Suprapubic skin (tissue), 4 donors: ENCODE measurements around the gene EML4. TPM values are rescaled to one million over a fixed set of nuclear protein-coding genes. Genes with fewer than 3 reads are reported as not detected.

Experiments used
- DNase-seq, 2 donors: peaks; one replicate each; pipeline ENCODE4 v3.0.0-alpha.2; 2019; ENCODE audit warnings: low spot score in 2 of 2
- H3K27ac ChIP-seq: fragments of 200-600 bp; sonication (generic); one replicate; pipeline ENCODE4 v1.5.1; 2019
- H3K27me3 ChIP-seq: fragments of 200-600 bp; sonication (generic); one replicate; pipeline ENCODE4 v1.5.1; 2019
- H3K36me3 ChIP-seq: fragments of 200-600 bp; sonication (generic); one replicate; pipeline ENCODE4 v1.5.1; 2019
- H3K4me1 ChIP-seq: fragments of 200-600 bp; sonication (generic); one replicate; pipeline ENCODE4 v1.5.1; 2019
- H3K4me3 ChIP-seq: fragments of 200-600 bp; sonication (generic); one replicate; pipeline ENCODE4 v1.5.1; 2019; ENCODE audit warnings: mild to moderate bottlenecking
- H3K9me3 ChIP-seq: fragments of 200-600 bp; sonication (generic); one replicate; pipeline ENCODE4 v1.5.1; 2019
- EP300 ChIP-seq: sonication (generic); formaldehyde crosslinking; IDR thresholded peaks from one replicate; pipeline ENCODE4 v1.6.1; 2017; ENCODE audit warnings: antibody characterized with exemption
- POLR2A ChIP-seq, 2 donors: fragments of 450-650 bp; IDR thresholded peaks; one replicate each; pipeline ENCODE4 v1.6.1; 2017; ENCODE audit warnings: antibody characterized with exemption in 2 of 2, mild to moderate bottlenecking in 2 of 2, moderate library complexity in 2 of 2
- POLR2AphosphoS5 ChIP-seq, 3 donors: sonication (generic); formaldehyde crosslinking; IDR thresholded peaks; one replicate each; pipeline ENCODE4 v1.6.1; 2017; ENCODE audit warnings: antibody characterized with exemption in 3 of 3
- WGBS: methylation state at CpG from one replicate; pipeline ENCODE4 v1.1.5; 2018; 5-methylcytosine and 5-hydroxymethylcytosine counted together
- total RNA-seq, 4 donors: library from RNA; depleted of rRNA; stranded (reverse); fragments of >200 nt; gene quantifications; one replicate each; pipeline ENCODE4 v1.1.0, GENCODE V29; 2016
- TF ChIP-seq, protein P1 (sequence below), 2 donors: fragments of 200-600 bp in 1 of 2; fragments of 450-650 bp in 1 of 2; sonication (generic) in 1 of 2; IDR thresholded peaks; one replicate each; pipeline ENCODE4 v1.5.1; 2016 to 2019; ENCODE audit warnings: antibody characterized with exemption in 2 of 2, mild to moderate bottlenecking in 1 of 2, moderate library complexity in 1 of 2

EML4 gene
- total RNA-seq, 4 donors from 2014 or later, result 38.9 to 67.1 (median 43.3) TPM

DNA sequence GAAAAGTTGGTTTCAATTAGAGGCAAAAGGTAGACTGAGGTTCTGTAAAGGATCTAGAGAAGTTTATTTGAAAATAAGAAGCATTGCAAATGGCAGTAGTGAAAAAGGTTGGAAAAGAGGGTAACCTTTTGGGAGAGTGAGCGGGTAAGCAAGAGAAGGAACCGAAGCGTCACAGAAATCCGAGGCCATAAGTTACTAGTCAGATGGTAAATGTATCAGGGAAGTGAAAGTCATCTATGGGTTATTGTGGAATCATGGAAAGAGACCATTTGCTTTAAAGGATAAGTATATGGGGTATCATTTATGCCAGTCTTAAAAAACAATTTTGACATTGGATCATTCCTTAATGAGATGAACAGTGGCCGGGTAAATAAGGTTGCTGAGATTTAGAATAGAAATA is 30.5 kb downstream of the EML4 start:
- no peaks in the 10 kb centered on the region for H3K9me3 ChIP-seq
- no peaks in the 10 kb centered on the region for H3K36me3 ChIP-seq
- no peaks in the 10 kb centered on the region for H3K27me3 ChIP-seq
- WGBS, result 93% methylated on average over 5 of the region's 5 CpGs
- H3K4me3 ChIP-seq, result no peak overlapping the region
- H3K4me1 ChIP-seq, result peaks cover 25% of the 10 kb centered on the region
- no peak for DNase-seq
- H3K27ac ChIP-seq, result no peak overlapping the region
- TF ChIP-seq, protein P1, sequence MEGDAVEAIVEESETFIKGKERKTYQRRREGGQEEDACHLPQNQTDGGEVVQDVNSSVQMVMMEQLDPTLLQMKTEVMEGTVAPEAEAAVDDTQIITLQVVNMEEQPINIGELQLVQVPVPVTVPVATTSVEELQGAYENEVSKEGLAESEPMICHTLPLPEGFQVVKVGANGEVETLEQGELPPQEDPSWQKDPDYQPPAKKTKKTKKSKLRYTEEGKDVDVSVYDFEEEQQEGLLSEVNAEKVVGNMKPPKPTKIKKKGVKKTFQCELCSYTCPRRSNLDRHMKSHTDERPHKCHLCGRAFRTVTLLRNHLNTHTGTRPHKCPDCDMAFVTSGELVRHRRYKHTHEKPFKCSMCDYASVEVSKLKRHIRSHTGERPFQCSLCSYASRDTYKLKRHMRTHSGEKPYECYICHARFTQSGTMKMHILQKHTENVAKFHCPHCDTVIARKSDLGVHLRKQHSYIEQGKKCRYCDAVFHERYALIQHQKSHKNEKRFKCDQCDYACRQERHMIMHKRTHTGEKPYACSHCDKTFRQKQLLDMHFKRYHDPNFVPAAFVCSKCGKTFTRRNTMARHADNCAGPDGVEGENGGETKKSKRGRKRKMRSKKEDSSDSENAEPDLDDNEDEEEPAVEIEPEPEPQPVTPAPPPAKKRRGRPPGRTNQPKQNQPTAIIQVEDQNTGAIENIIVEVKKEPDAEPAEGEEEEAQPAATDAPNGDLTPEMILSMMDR (IDR thresholded peaks at IDR 0.05), result no peak
- no peak for TF ChIP-seq POLR2A (IDR thresholded peaks at IDR 0.05)
- no peak for TF ChIP-seq POLR2AphosphoS5 (IDR thresholded peaks at IDR 0.05)
- TF ChIP-seq EP300, result no peak

DNA sequence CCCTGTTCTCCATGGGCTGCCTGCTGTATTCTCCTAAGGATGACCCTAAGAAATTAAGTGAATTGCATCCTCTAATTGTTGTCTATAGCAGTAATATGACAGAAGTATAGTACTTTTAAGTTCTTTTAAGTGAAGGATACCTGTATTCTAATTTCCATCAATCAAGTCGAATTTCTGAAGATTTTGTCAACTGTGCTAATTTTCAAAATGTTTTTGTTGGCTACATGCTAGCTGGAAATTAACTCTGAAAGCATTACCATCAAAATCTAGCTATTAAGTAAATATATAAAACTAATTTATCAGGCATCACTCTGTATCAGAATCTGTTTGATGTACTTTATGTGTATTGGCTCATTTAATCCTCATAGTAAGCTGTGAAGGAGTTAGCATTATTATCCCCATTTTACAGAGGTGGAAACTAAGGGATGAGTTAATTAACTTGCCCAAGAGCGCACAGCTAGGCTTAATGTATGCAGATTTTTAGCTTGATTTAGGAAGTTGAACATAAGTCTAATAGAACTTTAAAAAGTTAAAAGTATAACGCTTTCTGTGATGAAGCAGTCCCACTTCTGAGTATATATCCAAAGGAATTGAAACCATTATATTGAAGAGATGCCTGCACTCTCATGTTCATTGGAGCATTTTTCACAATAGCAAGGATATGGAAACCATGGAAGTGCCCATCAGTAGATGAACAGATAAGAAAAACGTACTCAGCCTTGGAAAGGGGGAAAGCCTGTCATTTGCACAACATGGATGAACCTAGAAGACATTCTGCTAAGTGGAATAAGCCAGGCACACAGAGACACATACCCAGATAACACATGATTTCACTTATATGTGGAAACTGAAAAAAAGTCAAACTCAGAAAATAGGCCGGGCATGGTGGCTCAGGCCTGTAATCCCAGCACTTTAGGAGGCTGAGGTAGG is 32.0 kb downstream of the EML4 start:
- WGBS, result 76% methylated on average over 5 of the region's 5 CpGs
- no peak overlapping the region for H3K27ac ChIP-seq
- no peaks in the 10 kb centered on the region for H3K27me3 ChIP-seq
- H3K9me3 ChIP-seq, result no peaks in the 10 kb centered on the region
- TF ChIP-seq POLR2A (IDR thresholded peaks at IDR 0.05) (no peak), EP300 (no peak), POLR2AphosphoS5 (IDR thresholded peaks at IDR 0.05) (no peak)
- TF ChIP-seq, protein P1 (IDR thresholded peaks at IDR 0.05), result no peak
- H3K4me3 ChIP-seq, result no peak overlapping the region
- H3K4me1 ChIP-seq, result peaks cover 15% of the 10 kb centered on the region
- DNase-seq, result no peak
- no peaks in the 10 kb centered on the region for H3K36me3 ChIP-seq

DNA sequence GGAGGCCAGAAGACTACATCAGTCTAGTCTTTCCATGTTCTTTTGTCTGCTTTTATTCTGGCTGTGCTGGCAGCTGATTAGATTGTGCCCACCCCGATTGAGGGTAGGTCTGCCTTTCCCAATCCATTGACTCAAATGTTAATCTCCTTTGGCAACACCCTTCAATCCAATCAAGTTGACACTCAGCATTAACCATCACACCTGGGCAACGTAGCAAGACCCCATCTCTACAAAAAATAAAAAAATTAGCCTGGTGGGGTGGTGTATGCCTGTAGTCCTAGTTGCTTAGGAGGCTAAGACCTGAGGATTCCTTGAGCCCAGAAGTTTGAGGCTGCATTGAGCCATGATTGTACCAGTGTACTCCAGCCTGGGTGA is 33.5 kb downstream of the EML4 start:
- Histone ChIP-seq H3K4me3 (no peak overlapping the region), H3K27ac (no peak overlapping the region), H3K9me3 (no peaks in the 10 kb centered on the region), H3K36me3 (no peaks in the 10 kb centered on the region), H3K27me3 (no peaks in the 10 kb centered on the region), H3K4me1 (peaks cover 9% of the 10 kb centered on the region)
- no peak for TF ChIP-seq EP300
- TF ChIP-seq, protein P1 (IDR thresholded peaks at IDR 0.05), result no peak
- TF ChIP-seq POLR2A (IDR thresholded peaks at IDR 0.05), result no peak
- TF ChIP-seq POLR2AphosphoS5 (IDR thresholded peaks at IDR 0.05), result no peak
- no peak for DNase-seq
- WGBS, result 93% methylated on average over 2 of the region's 2 CpGs

DNA sequence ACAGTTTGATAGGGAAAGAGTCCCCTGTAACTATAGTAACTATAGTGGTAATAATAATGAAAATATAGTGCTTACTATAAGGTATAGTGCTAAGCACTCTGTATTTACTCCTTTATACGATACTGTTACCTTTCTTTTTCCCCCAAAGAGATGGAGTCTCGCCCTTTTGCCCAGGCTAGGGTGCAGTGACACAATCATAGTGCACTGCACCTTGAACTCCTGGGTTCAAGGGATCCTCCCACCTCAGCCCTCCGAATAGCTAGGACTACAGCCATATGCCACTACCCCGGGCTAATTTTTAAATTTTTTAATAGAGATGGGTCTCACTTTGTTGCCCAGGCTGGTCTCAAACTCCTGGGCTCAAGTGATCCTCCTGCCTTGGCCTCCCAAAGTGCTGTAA is 34.6 kb downstream of the EML4 start:
- H3K36me3 ChIP-seq, result no peaks in the 10 kb centered on the region
- DNase-seq, result no peak
- H3K4me3 ChIP-seq, result no peak overlapping the region
- no peaks in the 10 kb centered on the region for H3K9me3 ChIP-seq
- WGBS, result 95% methylated on average over 4 of the region's 4 CpGs
- TF ChIP-seq, protein P1 (IDR thresholded peaks at IDR 0.05), result no peak
- TF ChIP-seq POLR2A (IDR thresholded peaks at IDR 0.05) (no peak), POLR2AphosphoS5 (IDR thresholded peaks at IDR 0.05) (no peak), EP300 (no peak)
- H3K27ac ChIP-seq, result no peak overlapping the region
- H3K4me1 ChIP-seq, result peaks cover 6% of the 10 kb centered on the region
- no peaks in the 10 kb centered on the region for H3K27me3 ChIP-seq

DNA sequence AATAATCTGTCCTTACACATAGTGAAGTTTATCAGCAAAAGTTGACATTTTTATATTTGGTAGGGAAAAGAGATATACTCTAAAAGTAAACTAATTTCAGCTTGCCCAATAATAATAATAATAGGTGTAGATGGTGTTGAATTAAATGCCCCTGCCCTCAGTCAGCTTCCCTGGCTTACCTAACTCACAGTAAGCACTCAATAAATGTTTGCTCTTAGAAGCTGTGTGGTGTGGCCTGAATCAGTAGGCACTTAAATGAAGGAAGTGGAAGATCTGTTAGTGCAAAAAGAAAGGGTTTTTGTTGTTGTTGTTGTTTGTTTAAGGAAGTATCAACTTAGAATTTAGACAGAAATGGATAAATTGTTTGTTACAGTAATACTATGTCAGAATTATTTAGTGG is 36.2 kb downstream of the EML4 start:
- H3K4me3 ChIP-seq, result no peak overlapping the region
- DNase-seq, result no peak
- no peak overlapping the region for H3K27ac ChIP-seq
- H3K36me3 ChIP-seq, result no peaks in the 10 kb centered on the region
- peaks cover 5% of the 10 kb centered on the region for H3K4me1 ChIP-seq
- H3K9me3 ChIP-seq, result no peaks in the 10 kb centered on the region
- TF ChIP-seq EP300, result no peak
- no peaks in the 10 kb centered on the region for H3K27me3 ChIP-seq
